ENCODE measurements around the gene HS3ST5.

DNA sequence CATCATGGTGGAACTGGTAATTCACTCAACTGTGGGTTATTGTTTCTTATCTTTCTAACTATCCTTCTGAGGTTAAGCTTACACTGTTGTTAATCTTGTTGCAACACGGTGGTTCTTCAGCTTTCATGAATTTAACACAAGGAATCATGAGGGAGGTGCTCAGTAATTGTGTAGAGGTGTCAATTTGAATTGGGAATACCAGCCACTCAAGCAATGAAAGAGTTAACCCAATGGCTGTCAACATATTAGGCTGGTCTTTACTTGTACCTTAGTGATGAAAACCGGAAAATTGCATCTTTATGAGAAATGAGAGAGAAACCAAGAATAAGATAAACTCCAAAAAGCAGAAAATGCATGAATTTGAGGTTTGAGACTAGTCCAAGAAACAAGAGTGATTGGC, 95.7 kb downstream of the HS3ST5 start:
- no peak for TF ChIP-seq JUND (IDR thresholded peaks at IDR 0.05)
- TF ChIP-seq, protein P1, sequence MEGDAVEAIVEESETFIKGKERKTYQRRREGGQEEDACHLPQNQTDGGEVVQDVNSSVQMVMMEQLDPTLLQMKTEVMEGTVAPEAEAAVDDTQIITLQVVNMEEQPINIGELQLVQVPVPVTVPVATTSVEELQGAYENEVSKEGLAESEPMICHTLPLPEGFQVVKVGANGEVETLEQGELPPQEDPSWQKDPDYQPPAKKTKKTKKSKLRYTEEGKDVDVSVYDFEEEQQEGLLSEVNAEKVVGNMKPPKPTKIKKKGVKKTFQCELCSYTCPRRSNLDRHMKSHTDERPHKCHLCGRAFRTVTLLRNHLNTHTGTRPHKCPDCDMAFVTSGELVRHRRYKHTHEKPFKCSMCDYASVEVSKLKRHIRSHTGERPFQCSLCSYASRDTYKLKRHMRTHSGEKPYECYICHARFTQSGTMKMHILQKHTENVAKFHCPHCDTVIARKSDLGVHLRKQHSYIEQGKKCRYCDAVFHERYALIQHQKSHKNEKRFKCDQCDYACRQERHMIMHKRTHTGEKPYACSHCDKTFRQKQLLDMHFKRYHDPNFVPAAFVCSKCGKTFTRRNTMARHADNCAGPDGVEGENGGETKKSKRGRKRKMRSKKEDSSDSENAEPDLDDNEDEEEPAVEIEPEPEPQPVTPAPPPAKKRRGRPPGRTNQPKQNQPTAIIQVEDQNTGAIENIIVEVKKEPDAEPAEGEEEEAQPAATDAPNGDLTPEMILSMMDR (IDR thresholded peaks at IDR 0.05 in 2 of 3, conservative IDR thresholded peaks at IDR 0.05 in 1 of 3; ENCODE audit: borderline replicate concordance in 1 of 3, insufficient read depth in 1 of 3, low read depth in 2 of 3, low read length in 2 of 3) = no peak
- no peak for TF ChIP-seq POLR2A (IDR thresholded peaks at IDR 0.05; ENCODE audit: borderline replicate concordance, extremely low read depth, insufficient read depth, insufficient read length)
- TF ChIP-seq, protein P2, sequence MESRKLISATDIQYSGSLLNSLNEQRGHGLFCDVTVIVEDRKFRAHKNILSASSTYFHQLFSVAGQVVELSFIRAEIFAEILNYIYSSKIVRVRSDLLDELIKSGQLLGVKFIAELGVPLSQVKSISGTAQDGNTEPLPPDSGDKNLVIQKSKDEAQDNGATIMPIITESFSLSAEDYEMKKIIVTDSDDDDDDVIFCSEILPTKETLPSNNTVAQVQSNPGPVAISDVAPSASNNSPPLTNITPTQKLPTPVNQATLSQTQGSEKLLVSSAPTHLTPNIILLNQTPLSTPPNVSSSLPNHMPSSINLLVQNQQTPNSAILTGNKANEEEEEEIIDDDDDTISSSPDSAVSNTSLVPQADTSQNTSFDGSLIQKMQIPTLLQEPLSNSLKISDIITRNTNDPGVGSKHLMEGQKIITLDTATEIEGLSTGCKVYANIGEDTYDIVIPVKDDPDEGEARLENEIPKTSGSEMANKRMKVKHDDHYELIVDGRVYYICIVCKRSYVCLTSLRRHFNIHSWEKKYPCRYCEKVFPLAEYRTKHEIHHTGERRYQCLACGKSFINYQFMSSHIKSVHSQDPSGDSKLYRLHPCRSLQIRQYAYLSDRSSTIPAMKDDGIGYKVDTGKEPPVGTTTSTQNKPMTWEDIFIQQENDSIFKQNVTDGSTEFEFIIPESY (IDR thresholded peaks at IDR 0.05; ENCODE audit: extremely low read depth, insufficient replicate concordance, low read length) = no peak
- no peak for TF ChIP-seq SP1 (IDR thresholded peaks at IDR 0.05; ENCODE audit: low read depth)
- no peak for TF ChIP-seq YY1 (IDR thresholded peaks at IDR 0.05; ENCODE audit: extremely low read depth, insufficient replicate concordance, low read depth, low read length)
- no peak for TF ChIP-seq ZFX (IDR thresholded peaks at IDR 0.05)

Measured in HCT116 (cell line).